Measurements from ENCODE around the gene MBTPS2.

MBTPS2 gene

DNA sequence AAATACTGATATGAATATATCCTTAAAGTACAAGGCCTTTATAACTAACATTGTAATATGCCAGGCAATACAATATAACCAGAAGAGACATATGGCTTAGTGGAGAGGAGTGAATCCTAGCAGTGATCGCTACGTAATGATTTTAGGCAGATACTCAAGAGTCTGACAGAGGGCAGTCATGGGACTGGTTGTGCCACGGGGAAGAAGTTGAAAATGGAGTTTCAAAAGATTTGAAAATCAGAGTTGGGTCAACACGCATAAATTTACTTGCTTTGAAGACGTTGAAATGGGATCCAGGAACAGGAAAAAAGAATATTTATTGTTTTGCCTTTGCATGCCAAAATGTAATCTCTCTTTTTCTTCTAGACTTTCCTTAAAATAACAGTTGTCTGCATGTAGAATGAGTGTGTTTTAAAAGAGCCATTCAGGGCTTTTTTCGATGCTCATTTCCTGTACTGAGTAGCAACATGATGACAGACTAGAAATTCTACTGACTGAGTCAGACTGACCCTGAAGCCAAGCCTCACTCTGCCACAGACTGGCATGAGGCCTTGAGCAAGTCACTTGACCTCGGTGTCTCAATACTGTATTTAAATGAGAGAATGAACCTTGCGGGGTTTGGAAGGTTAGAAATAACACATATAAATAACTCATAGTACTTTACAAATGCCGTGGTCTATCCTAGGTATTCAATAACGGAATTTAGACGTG is 93.0 kb downstream of the MBTPS2 start:
- DNase-seq (ENCODE audit: extremely low read depth in 1 of 2, low read depth in 1 of 2): no peak

DNA sequence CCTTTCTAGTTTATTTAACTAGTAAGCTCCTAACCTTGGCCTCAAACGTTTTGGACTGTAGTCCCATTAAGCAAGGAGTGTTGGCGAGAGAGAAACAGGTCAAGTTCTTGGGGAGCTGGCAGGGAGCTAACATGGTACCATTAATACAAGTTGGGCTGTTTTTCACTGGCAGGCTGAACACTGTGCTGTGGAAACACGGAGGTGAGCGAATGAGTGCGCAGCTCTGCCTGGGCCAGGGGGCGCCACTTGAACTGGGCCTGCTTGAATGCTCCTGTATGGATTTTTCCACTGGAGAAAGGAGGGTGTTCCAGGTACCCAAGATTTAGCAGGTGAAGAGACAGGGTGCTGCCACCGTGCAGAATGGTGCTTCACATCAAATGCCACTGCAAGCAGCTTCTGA is 93.7 kb downstream of the MBTPS2 start:
- no peak for DNase-seq (ENCODE audit: extremely low read depth in 1 of 2, low read depth in 1 of 2)

DNA sequence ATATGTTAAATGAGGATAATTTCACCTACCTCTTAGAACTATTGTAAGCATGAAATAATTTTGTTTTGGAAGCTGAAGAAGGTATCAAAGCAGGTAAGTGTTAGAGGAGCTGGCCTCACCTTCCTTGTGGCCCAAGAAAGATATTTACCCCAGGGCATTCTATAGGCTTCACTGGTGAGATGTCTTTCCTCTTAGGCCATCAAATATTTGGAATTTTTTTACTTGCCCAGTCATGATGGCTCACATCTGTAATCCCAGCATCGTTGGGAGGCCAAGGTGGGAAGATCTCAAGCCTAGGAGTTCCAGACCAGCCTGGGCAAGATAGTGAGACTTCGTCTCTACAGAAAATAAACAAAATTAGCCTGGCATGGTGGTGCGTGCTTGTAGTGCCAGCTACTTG is 95.0 kb downstream of the MBTPS2 start:
- no peak for DNase-seq (ENCODE audit: extremely low read depth in 1 of 2, low read depth in 1 of 2)

Measured in activated CD8-positive, alpha-beta memory T cell treated with anti-CD3 and anti-CD28 coated beads for 1 hour (primary cell).